ENCODE measurements around the gene SLC25A6.

Gene SLC25A6

DNA sequence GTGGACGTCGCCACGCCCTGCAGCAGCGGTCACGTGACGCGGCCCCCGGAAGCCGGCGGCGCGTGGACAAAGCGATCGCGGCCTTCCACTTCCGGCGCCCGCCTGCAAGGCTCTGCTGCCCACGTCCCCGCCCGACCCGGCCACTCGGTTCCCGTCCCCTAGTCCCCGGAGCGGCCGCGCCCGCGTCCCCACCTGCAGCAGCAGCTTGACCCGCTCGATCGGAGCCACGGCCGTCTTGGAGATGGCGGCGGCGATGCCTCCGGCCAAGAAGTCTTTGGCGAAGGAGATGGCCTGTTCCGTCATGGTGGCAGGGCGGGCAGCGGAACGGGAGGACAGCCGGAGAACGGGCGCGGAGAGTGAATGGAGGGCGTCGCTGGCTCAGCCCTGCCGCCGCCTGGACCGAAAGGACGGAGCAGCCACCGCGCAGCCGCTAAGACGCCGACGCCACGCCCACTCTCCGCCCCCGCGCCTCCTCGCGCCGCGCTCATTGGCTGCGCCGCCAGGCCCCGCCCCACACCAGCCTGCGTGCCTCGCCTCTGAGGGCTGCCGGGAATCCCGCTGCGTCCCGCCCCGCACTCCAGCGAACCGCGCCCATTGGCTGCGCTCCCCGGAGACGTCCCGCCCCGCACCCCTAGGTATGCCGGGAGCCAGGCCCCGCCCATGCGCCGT lies at the start of gene SLC25A6:
Gene SLC25A6, minus strand, starts transcription at position 407 of the 669 bp plus-strand sequence. Its CDS starts 104 bp downstream, at position 303.
- no peak within 1 kb of the TSS for H2AFZ ChIP-seq (ENCODE audit: low read length)
- no peaks in the 10 kb centered on the region for H3K9me2 ChIP-seq (ENCODE audit: low read depth, low read length)
- no peaks in the 10 kb centered on the region for H3F3A ChIP-seq (ENCODE audit: insufficient read depth, low read length)
- peak within 1 kb of the TSS; percentile 85 for H3K27ac ChIP-seq (ENCODE audit: low read depth, low read length, poor library complexity, severe bottlenecking)
- H3K9ac ChIP-seq (ENCODE audit: low read length), result peak within 1 kb of the TSS; percentile 98
- TF ChIP-seq, protein P1, sequence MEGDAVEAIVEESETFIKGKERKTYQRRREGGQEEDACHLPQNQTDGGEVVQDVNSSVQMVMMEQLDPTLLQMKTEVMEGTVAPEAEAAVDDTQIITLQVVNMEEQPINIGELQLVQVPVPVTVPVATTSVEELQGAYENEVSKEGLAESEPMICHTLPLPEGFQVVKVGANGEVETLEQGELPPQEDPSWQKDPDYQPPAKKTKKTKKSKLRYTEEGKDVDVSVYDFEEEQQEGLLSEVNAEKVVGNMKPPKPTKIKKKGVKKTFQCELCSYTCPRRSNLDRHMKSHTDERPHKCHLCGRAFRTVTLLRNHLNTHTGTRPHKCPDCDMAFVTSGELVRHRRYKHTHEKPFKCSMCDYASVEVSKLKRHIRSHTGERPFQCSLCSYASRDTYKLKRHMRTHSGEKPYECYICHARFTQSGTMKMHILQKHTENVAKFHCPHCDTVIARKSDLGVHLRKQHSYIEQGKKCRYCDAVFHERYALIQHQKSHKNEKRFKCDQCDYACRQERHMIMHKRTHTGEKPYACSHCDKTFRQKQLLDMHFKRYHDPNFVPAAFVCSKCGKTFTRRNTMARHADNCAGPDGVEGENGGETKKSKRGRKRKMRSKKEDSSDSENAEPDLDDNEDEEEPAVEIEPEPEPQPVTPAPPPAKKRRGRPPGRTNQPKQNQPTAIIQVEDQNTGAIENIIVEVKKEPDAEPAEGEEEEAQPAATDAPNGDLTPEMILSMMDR (IDR thresholded peaks at IDR 0.05; ENCODE audit: low read length), result no peak
- no peak for TF ChIP-seq EZH2 (IDR thresholded peaks at IDR 0.05; ENCODE audit: borderline replicate concordance, low read length)
- H4K20me1 ChIP-seq (ENCODE audit: insufficient read depth, low read length), result no peaks in the 10 kb centered on the region
- H3K4me2 ChIP-seq (ENCODE audit: low read length), result peak within 1 kb of the TSS; percentile 93
- peaks cover 38% of the 10 kb centered on the region for H3K4me1 ChIP-seq (ENCODE audit: insufficient read depth, low read length, severe bottlenecking)
- H3K9me3 ChIP-seq (ENCODE audit: low read length), result no peaks in the 10 kb centered on the region
- H3K36me3 ChIP-seq (ENCODE audit: insufficient read depth, low read length), result peaks cover 73% of the 10 kb centered on the region
- peaks cover 32% of the 10 kb centered on the region for H3K79me2 ChIP-seq (ENCODE audit: insufficient read depth, low read length)
- peak within 1 kb of the TSS; percentile 98 for H3K4me3 ChIP-seq (ENCODE audit: low read depth, low read length, poor library complexity, severe bottlenecking)
- H3K27me3 ChIP-seq (ENCODE audit: insufficient read depth, low read length), result no peaks in the 10 kb centered on the region

DNA sequence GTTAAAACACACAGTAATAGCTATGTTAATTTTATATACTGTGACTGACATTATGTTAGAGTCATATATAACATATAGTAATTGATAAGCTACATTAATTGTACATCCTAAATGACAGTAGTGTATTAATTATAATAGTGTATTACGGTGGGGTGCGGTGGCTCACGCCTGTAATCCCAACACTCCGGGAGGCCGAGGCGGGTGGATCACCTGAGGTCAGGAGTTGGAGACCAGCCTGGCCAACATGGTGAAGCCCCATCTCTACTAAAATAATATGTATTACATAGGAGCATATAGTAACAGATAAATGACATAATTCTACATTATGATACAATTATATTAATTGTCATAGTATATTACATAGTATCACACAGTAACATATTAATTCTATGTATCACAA lies 48.6 kb upstream of the SLC25A6 start:
- H2AFZ ChIP-seq (ENCODE audit: low read length), result no peak overlapping the region
- no peak overlapping the region for H3K27ac ChIP-seq (ENCODE audit: low read depth, low read length, poor library complexity, severe bottlenecking)
- H3K27me3 ChIP-seq (ENCODE audit: insufficient read depth, low read length), result no peaks in the 10 kb centered on the region
- H4K20me1 ChIP-seq (ENCODE audit: insufficient read depth, low read length), result no peaks in the 10 kb centered on the region
- no peaks in the 10 kb centered on the region for H3F3A ChIP-seq (ENCODE audit: insufficient read depth, low read length)
- peaks cover 5% of the 10 kb centered on the region; the same call in 1 of the 2 replicates for H3K79me2 ChIP-seq (ENCODE audit: insufficient read depth, low read length)
- no peaks in the 10 kb centered on the region for H3K9me3 ChIP-seq (ENCODE audit: low read length)
- no peak overlapping the region for H3K4me3 ChIP-seq (ENCODE audit: low read depth, low read length, poor library complexity, severe bottlenecking)
- H3K4me2 ChIP-seq (ENCODE audit: low read length), result no peak overlapping the region
- H3K9me2 ChIP-seq (ENCODE audit: low read depth, low read length), result no peaks in the 10 kb centered on the region
- H3K36me3 ChIP-seq (ENCODE audit: insufficient read depth, low read length), result peaks cover 90% of the 10 kb centered on the region
- H3K4me1 ChIP-seq (ENCODE audit: insufficient read depth, low read length, severe bottlenecking), result no peaks in the 10 kb centered on the region
- no peak overlapping the region for H3K9ac ChIP-seq (ENCODE audit: low read length)
- TF ChIP-seq, protein P1 (IDR thresholded peaks at IDR 0.05; ENCODE audit: low read length), result no peak
- no peak for TF ChIP-seq EZH2 (IDR thresholded peaks at IDR 0.05; ENCODE audit: borderline replicate concordance, low read length)

DNA sequence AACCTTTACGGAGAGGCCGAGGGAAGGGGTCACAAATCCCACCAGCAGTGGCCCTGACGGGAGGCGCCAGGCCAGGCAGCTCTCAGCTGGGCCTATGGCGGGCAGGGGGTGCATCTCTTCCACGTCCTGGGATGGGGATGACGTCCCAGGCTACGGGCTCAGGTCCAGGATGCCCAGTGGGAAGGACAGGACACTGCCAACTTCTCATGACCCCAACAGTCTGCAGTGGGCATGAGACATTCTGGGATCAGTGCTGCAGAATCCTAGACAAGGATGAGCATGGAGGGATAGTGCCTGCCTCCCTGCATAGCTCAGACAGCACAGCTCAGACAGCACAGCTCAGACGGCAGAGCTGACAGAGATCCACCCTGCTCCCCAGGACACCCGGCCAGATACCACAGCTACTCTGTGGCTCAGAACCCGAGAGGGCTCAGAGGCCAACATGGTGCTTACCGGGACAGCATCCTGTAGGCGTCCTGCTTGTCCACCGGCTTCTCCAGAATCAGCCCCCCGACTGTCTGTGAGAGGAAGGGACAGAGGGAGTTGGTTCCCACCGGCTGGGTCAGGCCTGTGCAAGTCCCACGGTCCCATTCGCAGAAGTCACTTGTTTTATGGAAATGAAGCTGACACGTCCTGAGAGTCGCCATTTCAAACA lies 43.5 kb upstream of the SLC25A6 start:
- H3K79me2 ChIP-seq (ENCODE audit: insufficient read depth, low read length), result no peaks in the 10 kb centered on the region
- no peak overlapping the region for H2AFZ ChIP-seq (ENCODE audit: low read length)
- H3K4me3 ChIP-seq (ENCODE audit: low read depth, low read length, poor library complexity, severe bottlenecking), result no peak overlapping the region
- no peaks in the 10 kb centered on the region for H3K9me3 ChIP-seq (ENCODE audit: low read length)
- H3K9me2 ChIP-seq (ENCODE audit: low read depth, low read length), result no peaks in the 10 kb centered on the region
- H3K4me2 ChIP-seq (ENCODE audit: low read length), result no peak overlapping the region
- no peaks in the 10 kb centered on the region for H4K20me1 ChIP-seq (ENCODE audit: insufficient read depth, low read length)
- no peaks in the 10 kb centered on the region for H3F3A ChIP-seq (ENCODE audit: insufficient read depth, low read length)
- H3K36me3 ChIP-seq (ENCODE audit: insufficient read depth, low read length), result peaks cover 66% of the 10 kb centered on the region
- TF ChIP-seq EZH2 (IDR thresholded peaks at IDR 0.05; ENCODE audit: borderline replicate concordance, low read length), result no peak
- no peak overlapping the region for H3K9ac ChIP-seq (ENCODE audit: low read length)
- H3K27ac ChIP-seq (ENCODE audit: low read depth, low read length, poor library complexity, severe bottlenecking), result no peak overlapping the region
- no peaks in the 10 kb centered on the region for H3K27me3 ChIP-seq (ENCODE audit: insufficient read depth, low read length)
- H3K4me1 ChIP-seq (ENCODE audit: insufficient read depth, low read length, severe bottlenecking), result no peaks in the 10 kb centered on the region

Measured in OCI-LY1 (cell line).